SU-DHL-6 (cell line): ENCODE data around the gene LAMA3.

Experiments used
- CTCF ChIP-seq: fragments of 200-600 bp; sonication (generic); IDR thresholded peaks from one replicate; pipeline ENCODE4 v1.5.1; 2017; ENCODE audit warnings: antibody characterized with exemption, mild to moderate bottlenecking, low read length, moderate library complexity; ENCODE audit not compliant: insufficient read depth, poor library complexity, severe bottlenecking
- EZH2phosphoT487 ChIP-seq: fragments of 200-600 bp; sonication (generic), shearing (Covaris generic); conservative IDR thresholded peaks from 2 replicates; pipeline ENCODE4 v1.6.1; 2018; ENCODE audit warnings: mild to moderate bottlenecking, antibody characterized with exemption, low read length, moderate library complexity, mixed read lengths

- TF ChIP-seq CTCF (no peak), EZH2phosphoT487 (no peak)
Measured at GRCh38 chr18:23977103-23977502, 287.9 kb downstream of the LAMA3 start.
